GM12873 (cell line): ENCODE results near the gene AUTS2.

Experiments used
- TF ChIP-seq, protein P1 (sequence below): IDR thresholded peaks from 2 replicates; pipeline ENCODE4 v1.5.1; 2012; ENCODE audit warnings: low read depth, mild to moderate bottlenecking, moderate library complexity, low read length, control low read depth; ENCODE audit not compliant: insufficient read depth; ENCODE audit errors: missing control alignments

The AUTS2 gene

DNA sequence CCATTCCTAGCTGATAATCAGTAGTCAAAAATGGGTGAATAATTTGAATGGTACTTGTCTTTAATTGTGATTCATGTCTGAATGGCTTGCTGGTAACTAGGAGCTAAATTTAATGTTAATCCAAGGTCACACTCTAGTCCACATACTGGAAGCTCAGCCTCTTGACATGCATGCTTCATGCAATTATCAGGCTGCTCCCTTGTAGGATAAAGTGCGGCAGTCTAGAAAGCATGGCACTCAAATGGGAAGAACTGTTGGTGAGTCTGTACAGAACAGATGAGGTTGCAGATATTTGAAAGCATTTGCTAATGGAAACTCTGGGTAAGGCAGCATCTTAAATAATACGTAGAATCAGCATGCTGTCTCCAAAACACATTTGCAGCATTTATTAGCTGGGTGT lies 499.4 kb downstream of the AUTS2 start:
- TF ChIP-seq, protein P1, sequence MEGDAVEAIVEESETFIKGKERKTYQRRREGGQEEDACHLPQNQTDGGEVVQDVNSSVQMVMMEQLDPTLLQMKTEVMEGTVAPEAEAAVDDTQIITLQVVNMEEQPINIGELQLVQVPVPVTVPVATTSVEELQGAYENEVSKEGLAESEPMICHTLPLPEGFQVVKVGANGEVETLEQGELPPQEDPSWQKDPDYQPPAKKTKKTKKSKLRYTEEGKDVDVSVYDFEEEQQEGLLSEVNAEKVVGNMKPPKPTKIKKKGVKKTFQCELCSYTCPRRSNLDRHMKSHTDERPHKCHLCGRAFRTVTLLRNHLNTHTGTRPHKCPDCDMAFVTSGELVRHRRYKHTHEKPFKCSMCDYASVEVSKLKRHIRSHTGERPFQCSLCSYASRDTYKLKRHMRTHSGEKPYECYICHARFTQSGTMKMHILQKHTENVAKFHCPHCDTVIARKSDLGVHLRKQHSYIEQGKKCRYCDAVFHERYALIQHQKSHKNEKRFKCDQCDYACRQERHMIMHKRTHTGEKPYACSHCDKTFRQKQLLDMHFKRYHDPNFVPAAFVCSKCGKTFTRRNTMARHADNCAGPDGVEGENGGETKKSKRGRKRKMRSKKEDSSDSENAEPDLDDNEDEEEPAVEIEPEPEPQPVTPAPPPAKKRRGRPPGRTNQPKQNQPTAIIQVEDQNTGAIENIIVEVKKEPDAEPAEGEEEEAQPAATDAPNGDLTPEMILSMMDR, result no peak

- TF ChIP-seq, protein P1, result no peak
Observed at GRCh38 chr7:70098133-70098561, 499.9 kb downstream of the AUTS2 start.

GRCh38 chr7:70098905-70099672 lies 500.8 kb downstream of the AUTS2 start:
- TF ChIP-seq, protein P1, result no peak

DNA sequence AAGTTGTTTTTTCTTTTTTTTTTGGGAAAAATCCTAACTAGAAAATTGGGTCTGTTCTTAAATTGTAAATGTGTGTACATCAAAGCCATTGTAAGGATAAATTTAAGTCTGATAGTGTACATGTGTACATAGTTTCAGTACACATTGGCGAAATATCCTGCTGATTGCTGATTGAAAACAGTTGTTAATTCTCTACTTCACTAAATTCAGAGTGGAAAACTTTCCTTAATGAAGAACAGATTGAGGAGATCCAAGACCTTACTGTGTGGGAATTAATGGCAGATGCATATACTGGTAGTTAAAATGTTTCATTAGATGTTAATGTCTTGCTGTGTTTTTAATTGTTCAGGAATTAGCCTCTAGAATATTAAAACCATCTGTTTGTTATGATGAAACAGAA lies 506.0 kb downstream of the AUTS2 start:
- TF ChIP-seq, protein P1, result no peak

GRCh38 chr7:70113078-70113477 lies 514.8 kb downstream of the AUTS2 start:
- TF ChIP-seq, protein P1, result no peak

DNA sequence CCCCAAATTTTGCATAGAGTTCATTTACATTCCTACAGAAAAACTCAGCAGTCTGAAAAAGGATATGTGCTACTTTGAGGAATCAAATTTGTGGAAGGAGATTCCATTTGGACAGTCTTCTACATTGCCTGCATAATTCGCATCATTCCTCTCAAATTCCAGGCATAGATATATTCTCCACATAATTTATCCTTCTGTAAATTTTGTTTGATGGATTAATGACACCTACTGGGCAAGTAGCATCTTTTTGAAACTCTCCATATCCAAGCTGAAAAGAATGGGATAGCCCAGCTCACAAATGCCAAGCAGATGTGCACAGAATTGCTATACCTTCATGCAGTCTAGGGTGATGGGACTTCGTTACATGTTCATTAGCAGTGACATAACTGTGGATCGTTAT lies 515.3 kb downstream of the AUTS2 start:
- TF ChIP-seq, protein P1, result no peak

- TF ChIP-seq, protein P1, result no peak
Observed at GRCh38 chr7:70114806-70115205, 516.5 kb downstream of the AUTS2 start.
